ENCODE data around the gene RHOD. TPM values are rescaled to one million over a fixed set of nuclear protein-coding genes. Genes with fewer than 3 reads are reported as not detected.

RHOD gene
- total and polyA plus RNA-seq, 2 of the 8 experiments (the other 6 are each of a cell fraction or from before 2014, with no cell fraction given) = 12.1 to 17.6 TPM

DNA sequence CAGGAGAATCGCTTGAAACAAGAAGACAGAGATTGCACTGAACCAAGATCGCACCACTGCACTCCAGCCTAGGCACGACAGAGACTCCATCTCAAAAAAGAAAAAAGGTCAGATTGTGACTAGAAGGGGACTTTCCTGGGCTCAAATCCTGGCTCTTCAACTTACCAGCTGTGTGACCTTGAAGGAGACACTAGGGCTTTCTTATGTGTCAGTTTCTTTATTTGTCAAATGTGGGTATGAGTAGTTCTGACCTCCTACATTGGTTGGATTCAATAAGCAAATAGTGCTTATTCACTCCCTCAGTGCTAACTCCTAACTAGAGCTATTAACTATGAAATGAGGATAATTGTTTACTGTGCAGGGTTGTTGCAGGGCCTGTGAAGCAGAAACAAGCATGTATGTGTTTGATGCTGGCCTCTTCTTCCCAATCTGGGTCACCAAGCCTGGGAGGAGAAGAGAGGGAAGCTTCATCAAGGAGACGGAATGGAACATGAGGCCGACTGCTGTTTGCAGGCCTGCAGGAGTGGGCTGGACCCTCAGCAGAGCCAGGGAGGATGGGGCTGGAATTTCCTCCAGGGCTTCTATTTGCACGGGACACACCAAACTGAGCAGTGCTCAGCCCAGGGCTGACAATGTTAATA lies 22.5 kb downstream of the RHOD start (continued):
- TF ChIP-seq, protein P1, sequence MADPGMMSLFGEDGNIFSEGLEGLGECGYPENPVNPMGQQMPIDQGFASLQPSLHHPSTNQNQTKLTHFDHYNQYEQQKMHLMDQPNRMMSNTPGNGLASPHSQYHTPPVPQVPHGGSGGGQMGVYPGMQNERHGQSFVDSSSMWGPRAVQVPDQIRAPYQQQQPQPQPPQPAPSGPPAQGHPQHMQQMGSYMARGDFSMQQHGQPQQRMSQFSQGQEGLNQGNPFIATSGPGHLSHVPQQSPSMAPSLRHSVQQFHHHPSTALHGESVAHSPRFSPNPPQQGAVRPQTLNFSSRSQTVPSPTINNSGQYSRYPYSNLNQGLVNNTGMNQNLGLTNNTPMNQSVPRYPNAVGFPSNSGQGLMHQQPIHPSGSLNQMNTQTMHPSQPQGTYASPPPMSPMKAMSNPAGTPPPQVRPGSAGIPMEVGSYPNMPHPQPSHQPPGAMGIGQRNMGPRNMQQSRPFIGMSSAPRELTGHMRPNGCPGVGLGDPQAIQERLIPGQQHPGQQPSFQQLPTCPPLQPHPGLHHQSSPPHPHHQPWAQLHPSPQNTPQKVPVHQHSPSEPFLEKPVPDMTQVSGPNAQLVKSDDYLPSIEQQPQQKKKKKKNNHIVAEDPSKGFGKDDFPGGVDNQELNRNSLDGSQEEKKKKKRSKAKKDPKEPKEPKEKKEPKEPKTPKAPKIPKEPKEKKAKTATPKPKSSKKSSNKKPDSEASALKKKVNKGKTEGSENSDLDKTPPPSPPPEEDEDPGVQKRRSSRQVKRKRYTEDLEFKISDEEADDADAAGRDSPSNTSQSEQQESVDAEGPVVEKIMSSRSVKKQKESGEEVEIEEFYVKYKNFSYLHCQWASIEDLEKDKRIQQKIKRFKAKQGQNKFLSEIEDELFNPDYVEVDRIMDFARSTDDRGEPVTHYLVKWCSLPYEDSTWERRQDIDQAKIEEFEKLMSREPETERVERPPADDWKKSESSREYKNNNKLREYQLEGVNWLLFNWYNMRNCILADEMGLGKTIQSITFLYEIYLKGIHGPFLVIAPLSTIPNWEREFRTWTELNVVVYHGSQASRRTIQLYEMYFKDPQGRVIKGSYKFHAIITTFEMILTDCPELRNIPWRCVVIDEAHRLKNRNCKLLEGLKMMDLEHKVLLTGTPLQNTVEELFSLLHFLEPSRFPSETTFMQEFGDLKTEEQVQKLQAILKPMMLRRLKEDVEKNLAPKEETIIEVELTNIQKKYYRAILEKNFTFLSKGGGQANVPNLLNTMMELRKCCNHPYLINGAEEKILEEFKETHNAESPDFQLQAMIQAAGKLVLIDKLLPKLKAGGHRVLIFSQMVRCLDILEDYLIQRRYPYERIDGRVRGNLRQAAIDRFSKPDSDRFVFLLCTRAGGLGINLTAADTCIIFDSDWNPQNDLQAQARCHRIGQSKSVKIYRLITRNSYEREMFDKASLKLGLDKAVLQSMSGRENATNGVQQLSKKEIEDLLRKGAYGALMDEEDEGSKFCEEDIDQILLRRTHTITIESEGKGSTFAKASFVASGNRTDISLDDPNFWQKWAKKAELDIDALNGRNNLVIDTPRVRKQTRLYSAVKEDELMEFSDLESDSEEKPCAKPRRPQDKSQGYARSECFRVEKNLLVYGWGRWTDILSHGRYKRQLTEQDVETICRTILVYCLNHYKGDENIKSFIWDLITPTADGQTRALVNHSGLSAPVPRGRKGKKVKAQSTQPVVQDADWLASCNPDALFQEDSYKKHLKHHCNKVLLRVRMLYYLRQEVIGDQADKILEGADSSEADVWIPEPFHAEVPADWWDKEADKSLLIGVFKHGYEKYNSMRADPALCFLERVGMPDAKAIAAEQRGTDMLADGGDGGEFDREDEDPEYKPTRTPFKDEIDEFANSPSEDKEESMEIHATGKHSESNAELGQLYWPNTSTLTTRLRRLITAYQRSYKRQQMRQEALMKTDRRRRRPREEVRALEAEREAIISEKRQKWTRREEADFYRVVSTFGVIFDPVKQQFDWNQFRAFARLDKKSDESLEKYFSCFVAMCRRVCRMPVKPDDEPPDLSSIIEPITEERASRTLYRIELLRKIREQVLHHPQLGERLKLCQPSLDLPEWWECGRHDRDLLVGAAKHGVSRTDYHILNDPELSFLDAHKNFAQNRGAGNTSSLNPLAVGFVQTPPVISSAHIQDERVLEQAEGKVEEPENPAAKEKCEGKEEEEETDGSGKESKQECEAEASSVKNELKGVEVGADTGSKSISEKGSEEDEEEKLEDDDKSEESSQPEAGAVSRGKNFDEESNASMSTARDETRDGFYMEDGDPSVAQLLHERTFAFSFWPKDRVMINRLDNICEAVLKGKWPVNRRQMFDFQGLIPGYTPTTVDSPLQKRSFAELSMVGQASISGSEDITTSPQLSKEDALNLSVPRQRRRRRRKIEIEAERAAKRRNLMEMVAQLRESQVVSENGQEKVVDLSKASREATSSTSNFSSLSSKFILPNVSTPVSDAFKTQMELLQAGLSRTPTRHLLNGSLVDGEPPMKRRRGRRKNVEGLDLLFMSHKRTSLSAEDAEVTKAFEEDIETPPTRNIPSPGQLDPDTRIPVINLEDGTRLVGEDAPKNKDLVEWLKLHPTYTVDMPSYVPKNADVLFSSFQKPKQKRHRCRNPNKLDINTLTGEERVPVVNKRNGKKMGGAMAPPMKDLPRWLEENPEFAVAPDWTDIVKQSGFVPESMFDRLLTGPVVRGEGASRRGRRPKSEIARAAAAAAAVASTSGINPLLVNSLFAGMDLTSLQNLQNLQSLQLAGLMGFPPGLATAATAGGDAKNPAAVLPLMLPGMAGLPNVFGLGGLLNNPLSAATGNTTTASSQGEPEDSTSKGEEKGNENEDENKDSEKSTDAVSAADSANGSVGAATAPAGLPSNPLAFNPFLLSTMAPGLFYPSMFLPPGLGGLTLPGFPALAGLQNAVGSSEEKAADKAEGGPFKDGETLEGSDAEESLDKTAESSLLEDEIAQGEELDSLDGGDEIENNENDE (IDR thresholded peaks at IDR 0.05; ENCODE audit: insufficient replicate concordance, low read length) = no peak
- TF ChIP-seq TBP (IDR thresholded peaks at IDR 0.05; ENCODE audit: low read depth, low read length) (no peak), RXRA (IDR thresholded peaks at IDR 0.05; ENCODE audit: insufficient read depth, low read depth, low read length) (no peak), CHD1 (IDR thresholded peaks at IDR 0.05; ENCODE audit: low read depth, low read length) (no peak), TCF12 (IDR thresholded peaks at IDR 0.05; ENCODE audit: low read depth, low read length) (no peak), CTBP2 (IDR thresholded peaks at IDR 0.05; ENCODE audit: borderline replicate concordance, insufficient read depth, insufficient read length, low read length) (no peak), CHD2 (IDR thresholded peaks at IDR 0.05; ENCODE audit: low read length) (no peak), RBBP5 (IDR thresholded peaks at IDR 0.05; ENCODE audit: borderline replicate concordance, low read depth, low read length) (no peak), RNF2 (IDR thresholded peaks at IDR 0.05; ENCODE audit: borderline replicate concordance, low read depth, low read length, missing control alignments, poor library complexity, severe bottlenecking) (no peak), JUND (IDR thresholded peaks at IDR 0.05; ENCODE audit: low read length) (no peak)

Data from H1 (cell line).